D721Med (cell line): ENCODE measurements around the gene HOXC10.

Experiments
- DNase-seq: peaks from one replicate; pipeline ENCODE4 v3.0.0; 2011; ENCODE audit warnings: low spot score; ENCODE audit not compliant: insufficient read length
- FAIRE-seq: peaks from 2 replicates; lab custom pipeline; 2011; peaks lifted over from hg19 to GRCh38; lab: Jason Lieb, UNC
- CTCF ChIP-seq: IDR thresholded peaks from 2 replicates; pipeline ENCODE4 v1.5.1; 2012; ENCODE audit warnings: mild to moderate bottlenecking, control low read depth; ENCODE audit not compliant: insufficient read depth; ENCODE audit errors: missing control alignments

HOXC10 gene

GRCh38 chr12:53971686-53972085 is 13.3 kb upstream of the HOXC10 start:
- FAIRE-seq: no peak
- TF ChIP-seq CTCF: no peak
- DNase-seq: no peak

DNA sequence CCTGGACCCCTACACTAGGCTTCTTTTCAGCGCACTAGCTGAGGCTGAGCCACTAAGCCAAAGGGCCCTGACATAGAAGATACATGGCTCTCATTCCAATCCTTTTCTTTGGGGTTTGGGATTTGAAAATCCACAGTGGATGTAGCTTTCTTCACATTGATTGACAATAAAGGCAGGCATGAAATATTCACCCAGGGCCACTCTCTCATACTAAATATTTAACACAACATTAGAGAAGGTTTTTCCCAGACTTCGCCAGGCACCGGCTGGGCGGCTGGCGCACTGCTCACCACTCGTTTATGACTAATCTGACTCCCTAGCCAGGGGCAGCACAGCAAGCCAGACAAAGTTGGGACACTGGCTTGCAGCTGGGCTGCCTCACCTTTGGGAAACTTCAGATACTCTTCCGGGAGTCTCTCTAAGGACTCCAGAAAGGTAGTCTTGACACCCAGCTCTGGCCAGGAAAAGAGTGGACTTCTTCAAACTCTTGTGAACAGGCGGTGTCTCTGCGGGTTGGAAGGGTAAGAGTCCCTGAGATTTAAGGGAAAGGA is 12.7 kb upstream of the HOXC10 start:
- no peak for DNase-seq
- FAIRE-seq: no peak
- no peak for TF ChIP-seq CTCF

- no peak for FAIRE-seq
- no peak for TF ChIP-seq CTCF
Measured at GRCh38 chr12:53972722-53973235, 12.2 kb upstream of the HOXC10 start, which contains the start of gene HOXC11. TSS of gene HOXC11 (plus strand) at chr12:53973126. CDS start at chr12:53973242, 116 bp downstream.

DNA sequence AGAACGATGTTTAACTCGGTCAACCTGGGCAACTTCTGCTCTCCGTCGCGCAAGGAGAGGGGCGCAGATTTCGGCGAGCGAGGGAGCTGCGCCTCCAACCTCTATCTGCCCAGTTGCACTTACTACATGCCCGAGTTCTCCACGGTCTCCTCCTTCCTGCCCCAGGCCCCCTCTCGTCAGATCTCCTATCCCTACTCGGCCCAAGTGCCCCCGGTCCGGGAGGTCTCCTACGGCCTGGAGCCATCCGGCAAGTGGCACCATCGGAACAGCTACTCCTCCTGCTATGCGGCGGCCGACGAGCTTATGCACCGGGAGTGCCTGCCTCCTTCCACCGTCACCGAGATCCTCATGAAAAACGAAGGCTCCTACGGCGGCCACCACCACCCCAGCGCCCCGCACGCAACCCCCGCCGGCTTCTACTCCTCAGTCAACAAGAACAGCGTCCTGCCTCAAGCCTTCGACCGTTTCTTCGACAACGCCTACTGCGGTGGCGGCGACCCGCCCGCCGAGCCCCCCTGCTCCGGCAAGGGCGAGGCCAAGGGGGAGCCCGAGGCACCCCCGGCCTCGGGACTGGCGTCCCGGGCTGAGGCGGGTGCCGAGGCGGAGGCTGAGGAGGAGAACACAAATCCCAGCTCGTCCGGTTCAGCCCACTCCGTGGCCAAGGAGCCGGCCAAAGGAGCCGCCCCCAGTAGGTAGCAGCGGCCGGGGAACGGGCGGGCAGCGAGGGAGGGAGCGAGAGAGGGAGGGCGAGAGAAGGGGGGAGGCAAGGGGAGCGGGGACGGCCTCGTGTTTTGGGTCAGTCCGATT is 11.5 kb upstream of the HOXC10 start:
- TF ChIP-seq CTCF: no peak
- FAIRE-seq: no peak
- no peak for DNase-seq

More at GRCh38 chr12:53972722-53973235, 12.2 kb upstream of the HOXC10 start, which contains the start of gene HOXC11:
- no peak for DNase-seq

- DNase-seq (no peak), FAIRE-seq (no peak)
- no peak for TF ChIP-seq CTCF
Measured at GRCh38 chr12:53974084-53975063, 10.6 kb upstream of the HOXC10 start, which contains the start of gene HOTAIR. TSS of gene HOTAIR (minus strand) at chr12:53974954.

DNA sequence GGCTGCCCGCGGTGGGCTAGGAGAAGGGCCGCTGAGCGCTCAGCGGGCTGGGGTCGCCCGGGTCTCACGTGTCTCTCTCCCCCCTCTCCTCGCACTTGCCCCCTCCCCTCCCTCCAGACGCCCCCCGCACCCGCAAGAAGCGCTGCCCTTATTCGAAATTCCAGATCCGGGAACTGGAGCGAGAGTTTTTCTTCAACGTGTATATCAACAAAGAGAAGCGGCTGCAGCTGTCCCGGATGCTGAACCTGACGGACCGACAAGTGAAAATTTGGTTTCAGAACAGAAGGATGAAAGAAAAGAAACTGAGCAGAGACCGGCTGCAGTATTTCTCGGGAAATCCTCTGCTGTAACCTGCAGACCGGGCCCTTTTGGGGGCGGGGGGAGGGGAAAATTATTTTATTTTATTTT is 9.9 kb upstream of the HOXC10 start:
- FAIRE-seq: no peak
- no peak for TF ChIP-seq CTCF
- no peak for DNase-seq
